Keratinocyte (primary cell): Measurements from ENCODE around the gene LARP4.

Source experiments
- EZH2 ChIP-seq: IDR thresholded peaks from one replicate; pipeline ENCODE4 v1.6.1; 2012; ENCODE audit warnings: inconsistent platforms, mild to moderate bottlenecking, low read length, moderate library complexity
- TF ChIP-seq, protein P1 (sequence below), 3 experiments: IDR thresholded peaks in 1 of 3; conservative IDR thresholded peaks in 1 of 3; optimal IDR thresholded peaks in 1 of 3; 2 replicates in 2 of 3; 3 replicates in 1 of 3; pipeline versions ENCODE3 to v1.5.1; 2011; ENCODE audit warnings: low read length in 3 of 3, mild to moderate bottlenecking in 3 of 3, moderate library complexity in 2 of 3, control low read depth in 1 of 3, inconsistent platforms in 1 of 3; ENCODE audit not compliant: insufficient read depth in 2 of 3; ENCODE audit errors: extremely low read depth in 1 of 3

DNA sequence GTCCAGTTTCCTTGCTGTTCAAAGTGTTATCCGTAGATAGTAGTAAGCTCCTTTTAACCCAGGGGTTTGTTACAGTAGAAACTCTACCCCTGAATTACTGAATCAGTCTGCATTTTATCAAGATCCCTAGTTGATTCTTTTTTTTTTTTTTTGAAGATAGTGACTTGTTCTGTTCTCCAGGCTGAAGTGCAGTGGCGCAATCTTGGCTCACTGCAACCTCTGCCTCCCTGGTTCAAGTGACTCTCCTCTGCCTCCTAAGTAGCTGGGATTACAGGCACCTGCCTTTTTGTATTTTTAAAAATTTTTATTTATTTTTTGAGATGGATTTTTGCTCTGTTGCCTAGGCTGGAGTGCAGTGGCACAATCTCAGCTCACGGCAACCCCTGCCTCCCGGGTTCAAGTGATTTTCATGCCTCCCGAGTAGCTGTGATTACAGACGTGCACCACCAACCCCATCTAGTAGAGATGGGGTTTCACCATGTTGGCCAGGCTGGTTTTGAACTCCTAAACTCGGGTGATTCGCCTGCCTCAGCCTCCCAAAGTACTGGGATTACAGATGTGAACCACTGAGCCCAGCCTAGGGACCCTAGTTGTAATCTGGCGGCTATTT is 10.5 kb downstream of the LARP4 start:
- TF ChIP-seq EZH2, result no peak
- TF ChIP-seq, protein P1, sequence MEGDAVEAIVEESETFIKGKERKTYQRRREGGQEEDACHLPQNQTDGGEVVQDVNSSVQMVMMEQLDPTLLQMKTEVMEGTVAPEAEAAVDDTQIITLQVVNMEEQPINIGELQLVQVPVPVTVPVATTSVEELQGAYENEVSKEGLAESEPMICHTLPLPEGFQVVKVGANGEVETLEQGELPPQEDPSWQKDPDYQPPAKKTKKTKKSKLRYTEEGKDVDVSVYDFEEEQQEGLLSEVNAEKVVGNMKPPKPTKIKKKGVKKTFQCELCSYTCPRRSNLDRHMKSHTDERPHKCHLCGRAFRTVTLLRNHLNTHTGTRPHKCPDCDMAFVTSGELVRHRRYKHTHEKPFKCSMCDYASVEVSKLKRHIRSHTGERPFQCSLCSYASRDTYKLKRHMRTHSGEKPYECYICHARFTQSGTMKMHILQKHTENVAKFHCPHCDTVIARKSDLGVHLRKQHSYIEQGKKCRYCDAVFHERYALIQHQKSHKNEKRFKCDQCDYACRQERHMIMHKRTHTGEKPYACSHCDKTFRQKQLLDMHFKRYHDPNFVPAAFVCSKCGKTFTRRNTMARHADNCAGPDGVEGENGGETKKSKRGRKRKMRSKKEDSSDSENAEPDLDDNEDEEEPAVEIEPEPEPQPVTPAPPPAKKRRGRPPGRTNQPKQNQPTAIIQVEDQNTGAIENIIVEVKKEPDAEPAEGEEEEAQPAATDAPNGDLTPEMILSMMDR (optimal IDR thresholded peaks at IDR 0.05 in 1 of 3, IDR thresholded peaks at IDR 0.05 in 1 of 3, conservative IDR thresholded peaks at IDR 0.05 in 1 of 3; ENCODE audit: extremely low read depth in 1 of 3, insufficient read depth in 2 of 3, low read length in 3 of 3), result no peak
